ENCODE results near the gene GXYLT2.

GRCh38 chr3:73026111-73026759, 138.4 kb downstream of the GXYLT2 start:
- TF ChIP-seq BHLHE40 (IDR thresholded peaks at IDR 0.05; ENCODE audit: borderline replicate concordance in 1 of 2, low read depth in 2 of 2, low read length in 1 of 2) (no peak), CREB1 (IDR thresholded peaks at IDR 0.05; ENCODE audit: low read depth) (no peak), HSF1 (IDR thresholded peaks at IDR 0.05; ENCODE audit: low read depth, low read length) (no peak), CTCF (IDR thresholded peaks at IDR 0.05 in 2 of 3, conservative IDR thresholded peaks at IDR 0.05 in 1 of 3; ENCODE audit: control insufficient read depth in 2 of 3, extremely low read depth in 1 of 3, insufficient read depth in 1 of 3, low read depth in 3 of 3, low read length in 3 of 3) (no peak), KAT2A (conservative IDR thresholded peaks at IDR 0.05; ENCODE audit: control insufficient read depth, low read depth, low read length) (no peak), YY1 (IDR thresholded peaks at IDR 0.05; ENCODE audit: low read depth, low read length) (no peak), CEBPZ (IDR thresholded peaks at IDR 0.05; ENCODE audit: low read depth, low read length) (no peak), EED (IDR thresholded peaks at IDR 0.05; ENCODE audit: low read depth) (no peak), MTA3 (IDR thresholded peaks at IDR 0.05; ENCODE audit: borderline replicate concordance, low read length) (no peak), MAX (IDR thresholded peaks at IDR 0.05; ENCODE audit: low read depth, low read length) (no peak), TAF1 (IDR thresholded peaks at IDR 0.05; ENCODE audit: borderline replicate concordance, low read depth, low read length) (no peak), ZBTB11 (CRISPR knock-in tag; IDR thresholded peaks at IDR 0.05) (no peak), GABPA (IDR thresholded peaks at IDR 0.05; ENCODE audit: low read depth) (no peak)

All from GM12878 (cell line).